A549 (cell line): Measurements from ENCODE around the gene UGT2A3. TPM values are rescaled to one million over a fixed set of nuclear protein-coding genes. Genes with fewer than 3 reads are reported as not detected.
A peak's percentile ranks its signal among the peaks of the same experiment; 100 is the strongest.

Experiments
- ATAC-seq, 2 experiments: fragments of 200-7000 bp in 1 of 2; fragments of >200 bp in 1 of 2; cut with Nextera tagmentation in 1 of 2; cut with Tn5 transposase in 1 of 2; 3 replicates each; pipeline versions ENCODE4 v1.8.0 to v1.9.1; 2018 to 2020; ENCODE audit warnings: mild to moderate bottlenecking in 1 of 2, moderate library complexity in 1 of 2
- CTCF ChIA-PET: fragments of 300-600 bp; sonication (Branson Sonifier 250); formaldehyde crosslinking; extraction: SDS; loops from one replicate; lab custom pipeline; 2021; ENCODE audit warnings: antibody characterized with exemption, inconsistent platforms; lab: Yijun Ruan, JAX
- POLR2A ChIA-PET: fragments of 350-600 bp; formaldehyde crosslinking; extraction: SDS; loops from one replicate; lab custom pipeline; 2021; ENCODE audit warnings: antibody characterized with exemption, inconsistent platforms; lab: Yijun Ruan, JAX
- DNase-seq, 2 experiments: peaks; one replicate each; pipeline versions ENCODE4 v3.0.0 to v3.0.0-alpha.2; 2011 to 2016; ENCODE audit warnings: low read depth in 1 of 2, low spot score in 1 of 2
- FAIRE-seq: peaks from 2 replicates; lab custom pipeline; 2011; peaks lifted over from hg19 to GRCh38; lab: Jason Lieb, UNC
- H3K27ac ChIP-seq, 2 experiments: fragments of >200 bp; sonication (Bioruptor Twin); formaldehyde crosslinking; 3 replicates each; pipeline ENCODE4 v1.5.1; 2016 to 2017
- H3K4me1 ChIP-seq: fragments of >200 bp; sonication (Bioruptor Twin); formaldehyde crosslinking; 3 replicates; pipeline ENCODE4 v1.6.1; 2016
- H3K4me2 ChIP-seq: fragments of >200 bp; sonication (Bioruptor Twin); formaldehyde crosslinking; 3 replicates; pipeline ENCODE4 v1.6.1; 2016
- H3K4me3 ChIP-seq: fragments of >200 bp; sonication (Bioruptor Twin); formaldehyde crosslinking; 3 replicates; pipeline ENCODE4 v1.5.1; 2016
- H3K9me3 ChIP-seq: fragments of >200 bp; sonication (Bioruptor Twin); formaldehyde crosslinking; 3 replicates; pipeline ENCODE4 v1.6.1; 2016
- ATOH8 ChIP-seq: fragments of 250-450 bp; sonication (Bioruptor Pico); IDR thresholded peaks from 2 replicates; pipeline ENCODE4 v1.5.0; 2020; ENCODE audit warnings: low read depth, mild to moderate bottlenecking, moderate library complexity
- BHLHE40 ChIP-seq: IDR thresholded peaks from 2 replicates; pipeline ENCODE4 v1.6.1; 2012; ENCODE audit warnings: low read depth, low read length, inconsistent platforms
- CEBPB ChIP-seq, 2 experiments: fragments of >200 bp in 1 of 2; sonication (Bioruptor Twin) in 1 of 2; formaldehyde crosslinking in 1 of 2; IDR thresholded peaks; 2 replicates each; pipeline ENCODE4 v1.6.1; 2012 to 2016
- CHD4 ChIP-seq: fragments of 200-600 bp; sonication (generic); IDR thresholded peaks from 2 replicates; pipeline ENCODE4 v1.6.1; 2016; ENCODE audit warnings: antibody characterized with exemption, mild to moderate bottlenecking, borderline replicate concordance
- EP300 ChIP-seq, 2 experiments: fragments of >200 bp; sonication (Bioruptor Twin); formaldehyde crosslinking; IDR thresholded peaks; 2 replicates in 1 of 2; 3 replicates in 1 of 2; pipeline ENCODE4 v1.6.1; 2016 to 2017
- ESRRA ChIP-seq: fragments of 150-350 bp; IDR thresholded peaks from 2 replicates; pipeline ENCODE4 v1.6.1; 2014; ENCODE audit warnings: mild to moderate bottlenecking, low read length, borderline replicate concordance
- FOSB ChIP-seq: fragments of 250-450 bp; sonication (Bioruptor Pico); IDR thresholded peaks from 2 replicates; pipeline ENCODE4 v1.5.0; 2020; ENCODE audit warnings: mild to moderate bottlenecking, moderate library complexity
- FOSL2 ChIP-seq, 2 experiments: fragments of 450-650 bp in 1 of 2; fragments of >200 bp in 1 of 2; sonication (Bioruptor Twin) in 1 of 2; formaldehyde crosslinking; IDR thresholded peaks; 2 replicates each; pipeline versions ENCODE4 v1.5.0 to v1.6.1; 2016 to 2020; ENCODE audit warnings: mild to moderate bottlenecking in 1 of 2, moderate library complexity in 1 of 2
- GATA3 ChIP-seq: IDR thresholded peaks from 2 replicates; pipeline ENCODE4 v1.6.1; 2012; ENCODE audit warnings: borderline replicate concordance
- HDAC2 ChIP-seq: fragments of 200-600 bp; sonication (generic); IDR thresholded peaks from 2 replicates; pipeline ENCODE4 v1.6.1; 2016
- HES2 ChIP-seq: fragments of >200 bp; sonication (Bioruptor Twin); formaldehyde crosslinking; IDR thresholded peaks from 2 replicates; pipeline ENCODE4 v1.6.1; 2016
- HOXB5 ChIP-seq: fragments of 250-450 bp; sonication (Bioruptor Pico); IDR thresholded peaks from 2 replicates; pipeline ENCODE4 v1.5.0; 2020; ENCODE audit warnings: mild to moderate bottlenecking, moderate library complexity
- JUN ChIP-seq, 2 experiments: fragments of >200 bp; sonication (Bioruptor Twin); formaldehyde crosslinking; IDR thresholded peaks; 2 replicates in 1 of 2; 3 replicates in 1 of 2; pipeline ENCODE4 v1.6.1; 2016 to 2017
- JUNB ChIP-seq: fragments of >200 bp; sonication (Bioruptor Twin); formaldehyde crosslinking; IDR thresholded peaks from 2 replicates; pipeline ENCODE4 v1.6.1; 2016
- KDM1A ChIP-seq: fragments of 200-600 bp; sonication (generic); IDR thresholded peaks from 2 replicates; pipeline ENCODE4 v1.6.1; 2016; ENCODE audit warnings: low read depth, mild to moderate bottlenecking
- KDM5A ChIP-seq: fragments of 200-600 bp; sonication (generic); IDR thresholded peaks from 2 replicates; pipeline ENCODE4 v1.6.1; 2016; ENCODE audit warnings: antibody characterized with exemption, mild to moderate bottlenecking
- MAX ChIP-seq: IDR thresholded peaks from 2 replicates; pipeline ENCODE4 v1.6.1; 2012
- MYC ChIP-seq: IDR thresholded peaks from 2 replicates; pipeline ENCODE4 v1.6.1; 2012; ENCODE audit warnings: mild to moderate bottlenecking, inconsistent platforms, low read length, improper control_type of control experiment, borderline replicate concordance
- NFE2L2 ChIP-seq: fragments of 150-350 bp; conservative IDR thresholded peaks from 2 replicates; pipeline ENCODE4 v1.6.1; 2014; ENCODE audit warnings: low read length
- NPAS2 ChIP-seq: fragments of 250-450 bp; sonication (Bioruptor Pico); IDR thresholded peaks from 2 replicates; pipeline ENCODE4 v1.8.0; 2022; ENCODE audit warnings: mild to moderate bottlenecking, moderate library complexity, borderline replicate concordance
- POLR2A ChIP-seq: IDR thresholded peaks from 2 replicates; pipeline ENCODE4 v1.6.1; 2012; ENCODE audit warnings: mild to moderate bottlenecking, low read length
- POLR2AphosphoS2 ChIP-seq: conservative IDR thresholded peaks from 2 replicates; pipeline ENCODE4 v1.6.1; 2012; ENCODE audit warnings: low read length, improper control_type of control experiment, inconsistent platforms
- RCOR1 ChIP-seq: fragments of 150-350 bp; IDR thresholded peaks from 2 replicates; pipeline ENCODE4 v1.6.1; 2014; ENCODE audit warnings: antibody characterized with exemption, low read length, low read depth
- RFX5 ChIP-seq: fragments of 450-650 bp; IDR thresholded peaks from 2 replicates; pipeline ENCODE4 v1.7.1; 2014; ENCODE audit warnings: antibody characterized with exemption, mild to moderate bottlenecking, moderate library complexity
- RNF2 ChIP-seq: fragments of 200-600 bp; sonication (generic); IDR thresholded peaks from 2 replicates; pipeline ENCODE4 v1.6.1; 2016; ENCODE audit warnings: low read depth, mild to moderate bottlenecking, antibody characterized with exemption, moderate library complexity, borderline replicate concordance
- SMC3 ChIP-seq: fragments of >200 bp; sonication (Bioruptor Twin); formaldehyde crosslinking; IDR thresholded peaks from 3 replicates; pipeline ENCODE4 v1.6.1; 2018; ENCODE audit warnings: inconsistent platforms
- SREBF2 ChIP-seq: fragments of 450-650 bp; IDR thresholded peaks from 2 replicates; pipeline ENCODE4 v1.6.1; 2014; ENCODE audit warnings: mild to moderate bottlenecking, moderate library complexity
- ZFP36 ChIP-seq: fragments of 450-650 bp; IDR thresholded peaks from 2 replicates; pipeline ENCODE4 v1.6.1; 2014; ENCODE audit warnings: borderline replicate concordance; ENCODE audit not compliant: partially characterized antibody
- ZNF302 ChIP-seq: fragments of 250-450 bp; sonication (Bioruptor Pico); IDR thresholded peaks from 2 replicates; pipeline ENCODE4 v1.9.0; 2021; ENCODE audit warnings: inconsistent platforms, mild to moderate bottlenecking, moderate library complexity
- WGBS: methylation state at CpG from one replicate; pipeline ENCODE4 v1.1.6; 2017; ENCODE audit errors: missing lambda C conversion rate; 5-methylcytosine and 5-hydroxymethylcytosine counted together
- polyA plus RNA-seq, 4 experiments: library from polyadenylated mRNA; depleted of rRNA in 3 of 4; stranded (reverse); fragments of >200 nt; fragmentation: RNase III in 1 of 4; extraction: RNeasy Plus Mini Kit Qiagen cat#74134 plus additional on column Dnase treatment in 1 of 4; gene quantifications; 2 replicates in 3 of 4; 3 replicates in 1 of 4; pipeline ENCODE4 v1.2.3, GENCODE V29; 2011 to 2017
- TF ChIP-seq, protein P1 (sequence below): fragments of 450-650 bp; IDR thresholded peaks from 2 replicates; pipeline ENCODE4 v1.6.1; 2014; ENCODE audit warnings: antibody characterized with exemption
- TF ChIP-seq, protein P2 (sequence below): IDR thresholded peaks from 2 replicates; pipeline ENCODE4 v1.6.1; 2012

Gene UGT2A3
- polyA plus RNA-seq, 2 of the 4 experiments (the other 2 are of a cell fraction) = 0.37 to 0.59 TPM

DNA sequence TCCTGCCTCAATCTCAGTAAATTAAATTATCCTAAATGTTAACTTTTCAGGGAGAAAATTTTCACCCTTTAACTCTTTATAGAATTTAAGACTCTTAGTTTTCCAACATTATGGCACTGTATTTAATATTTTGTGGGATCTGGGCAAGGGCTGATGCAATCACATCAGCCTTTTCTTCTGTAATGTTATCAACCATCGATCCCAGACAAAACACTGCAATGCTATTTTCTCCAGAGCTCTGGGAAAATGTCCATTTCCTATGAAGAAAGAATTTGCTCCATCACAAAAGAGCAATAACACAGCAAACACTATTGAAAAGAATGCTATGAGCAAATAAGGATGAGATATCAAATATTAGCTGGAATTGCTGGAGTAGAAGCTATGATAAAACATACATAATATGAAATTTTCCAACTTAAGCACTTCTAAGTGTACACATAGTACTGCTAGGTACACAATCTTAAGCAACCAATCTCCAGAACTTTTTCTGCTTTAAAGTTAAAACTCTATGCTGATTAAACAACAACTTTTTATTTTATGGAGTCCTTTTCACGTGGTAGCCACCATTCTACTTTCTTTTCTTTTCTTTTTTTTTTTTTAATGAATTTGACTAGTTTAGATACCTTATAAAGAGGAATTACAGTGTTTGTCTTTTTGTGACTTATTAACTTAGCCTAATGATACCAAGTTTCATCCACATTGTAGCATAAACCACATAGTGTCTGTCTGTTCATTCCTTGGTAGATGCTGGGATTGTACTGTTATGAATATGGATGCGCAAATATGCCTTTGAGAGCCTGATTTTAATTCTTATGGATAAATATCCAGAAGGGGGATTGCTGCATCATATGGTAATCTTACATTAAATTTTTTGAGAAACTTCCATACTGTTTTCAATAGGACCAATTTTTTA, 43.6 kb downstream of the UGT2A3 start (continued):
- TF ChIP-seq CHD4 (no peak), CEBPB (IDR thresholded peaks at IDR 0.05) (peak in 1 of 2 experiments; percentile 39; a peak in 2 of 4 replicates), GATA3 (peak; percentile 50; the same call in 1 of the 2 replicates), HES2 (no peak), JUNB (no peak), HDAC2 (no peak), ATOH8 (CRISPR knock-in tag) (no peak), POLR2A (no peak), FOSL2 (IDR thresholded peaks at IDR 0.05) (no peak), FOSL2 (CRISPR knock-in tag; IDR thresholded peaks at IDR 0.05) (no peak; the same call in 1 of the 2 replicates), JUN (IDR thresholded peaks at IDR 0.05) (no peak), RFX5 (no peak), MYC (no peak), RNF2 (no peak), EP300 (IDR thresholded peaks at IDR 0.05) (peak; percentile 30 to 31; a peak in 2 of 5 replicates), KDM5A (no peak), HOXB5 (CRISPR knock-in tag) (no peak), SMC3 (0 out of 3 replicates have a peak, but pooled peaks have one; percentile 7), NFE2L2 (no peak), RCOR1 (no peak)
- TF ChIP-seq, protein P1, sequence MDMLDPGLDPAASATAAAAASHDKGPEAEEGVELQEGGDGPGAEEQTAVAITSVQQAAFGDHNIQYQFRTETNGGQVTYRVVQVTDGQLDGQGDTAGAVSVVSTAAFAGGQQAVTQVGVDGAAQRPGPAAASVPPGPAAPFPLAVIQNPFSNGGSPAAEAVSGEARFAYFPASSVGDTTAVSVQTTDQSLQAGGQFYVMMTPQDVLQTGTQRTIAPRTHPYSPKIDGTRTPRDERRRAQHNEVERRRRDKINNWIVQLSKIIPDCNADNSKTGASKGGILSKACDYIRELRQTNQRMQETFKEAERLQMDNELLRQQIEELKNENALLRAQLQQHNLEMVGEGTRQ = no peak

DNA sequence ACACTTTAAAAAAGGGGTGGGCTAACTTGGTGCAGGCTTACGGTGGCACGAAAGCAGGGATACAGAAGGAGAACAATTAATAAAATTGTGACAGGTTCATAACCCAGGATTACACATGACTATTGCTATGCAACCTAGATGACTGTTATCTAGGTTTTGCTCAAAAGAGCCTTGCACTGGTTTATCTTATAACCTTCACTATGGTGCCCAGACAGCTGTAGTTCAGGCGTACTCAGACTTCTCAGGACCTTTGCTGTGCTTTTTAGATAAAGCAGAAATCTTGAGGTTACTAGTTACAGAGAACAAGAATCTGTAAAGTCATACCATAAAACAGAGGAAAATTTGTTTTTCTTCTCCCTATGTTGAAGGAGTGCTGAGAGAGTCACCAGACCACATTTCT, 44.4 kb downstream of the UGT2A3 start:
- H3K4me3 ChIP-seq = no peak overlapping the region
- no peak for DNase-seq
- CTCF ChIA-PET = no interaction called here

GRCh38 chr4:68906780-68907137, 44.8 kb downstream of the UGT2A3 start:
- TF ChIP-seq ZFP36 (no peak), FOSB (CRISPR knock-in tag) (no peak), CHD4 (no peak), POLR2AphosphoS2 (no peak), RNF2 (no peak), SMC3 (no peak), ESRRA (no peak), ZNF302 (no peak), FOSL2 (IDR thresholded peaks at IDR 0.05) (no peak), FOSL2 (CRISPR knock-in tag; IDR thresholded peaks at IDR 0.05) (no peak), SREBF2 (no peak), RFX5 (no peak), BHLHE40 (no peak), JUNB (no peak), NPAS2 (CRISPR knock-in tag) (no peak), KDM5A (no peak), RCOR1 (no peak), EP300 (IDR thresholded peaks at IDR 0.05) (no peak)
- TF ChIP-seq, protein P2, sequence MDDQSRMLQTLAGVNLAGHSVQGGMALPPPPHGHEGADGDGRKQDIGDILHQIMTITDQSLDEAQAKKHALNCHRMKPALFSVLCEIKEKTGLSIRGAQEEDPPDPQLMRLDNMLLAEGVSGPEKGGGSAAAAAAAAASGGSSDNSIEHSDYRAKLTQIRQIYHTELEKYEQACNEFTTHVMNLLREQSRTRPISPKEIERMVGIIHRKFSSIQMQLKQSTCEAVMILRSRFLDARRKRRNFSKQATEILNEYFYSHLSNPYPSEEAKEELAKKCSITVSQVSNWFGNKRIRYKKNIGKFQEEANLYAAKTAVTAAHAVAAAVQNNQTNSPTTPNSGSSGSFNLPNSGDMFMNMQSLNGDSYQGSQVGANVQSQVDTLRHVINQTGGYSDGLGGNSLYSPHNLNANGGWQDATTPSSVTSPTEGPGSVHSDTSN = no peak
- 97% methylated on average over 5 of the region's 10 CpGs for WGBS
- Histone ChIP-seq H3K27ac (peak overlapping the region; percentile 69 to 86), H3K9me3 (no peaks in the 10 kb centered on the region), H3K4me3 (no peak overlapping the region), H3K4me2 (no peak overlapping the region), H3K4me1 (peaks cover 36% of the 10 kb centered on the region)
- ATAC-seq (no peak), DNase-seq (no peak), FAIRE-seq (no peak)
- ChIA-PET POLR2A (no interaction called here), CTCF (no interaction called here)

More for the DNA sequence above, 44.4 kb downstream of the UGT2A3 start:
- Histone ChIP-seq H3K4me2 (peak overlapping the region; percentile 58; the same call in 2 of the 3 replicates), H3K9me3 (no peaks in the 10 kb centered on the region), H3K27ac (peak overlapping the region; percentile 69 to 86), H3K4me1 (peaks cover 36% of the 10 kb centered on the region)
- POLR2A ChIA-PET = no interaction called here
- no peak for TF ChIP-seq KDM5A
- no peak for TF ChIP-seq MAX
- TF ChIP-seq KDM1A = no peak
- no peak for TF ChIP-seq RCOR1
- WGBS = 96% methylated on average over 3 of the region's 3 CpGs
- no peak for ATAC-seq
- no peak for FAIRE-seq
